SK-N-SH treated with all-trans-retinoic acid at 6 μM for 48 hours (cell line): Measurements from ENCODE around the gene ZSCAN5C.

ENCODE experiments used
- ATAC-seq: fragments of 200-7000 bp; cut with Tn5 transposase; 3 replicates; pipeline ENCODE4 v1.9.1; 2020; ENCODE audit warnings: mild to moderate bottlenecking, moderate library complexity
- ARNTL ChIP-seq: fragments of 450-650 bp; formaldehyde crosslinking; IDR thresholded peaks from 2 replicates; pipeline ENCODE4 v1.5.0; 2020; ENCODE audit warnings: low read depth, mild to moderate bottlenecking, moderate library complexity, borderline replicate concordance
- BACH2 ChIP-seq: fragments of 250-450 bp; sonication (Bioruptor Pico); IDR thresholded peaks from 2 replicates; pipeline ENCODE4 v1.9.0; 2021; ENCODE audit warnings: mild to moderate bottlenecking, borderline replicate concordance
- CSDC2 ChIP-seq: fragments of 250-450 bp; sonication (Bioruptor Pico); IDR thresholded peaks from 2 replicates; pipeline ENCODE4 v1.5.0; 2020; ENCODE audit warnings: mild to moderate bottlenecking, moderate library complexity
- ESRRG ChIP-seq: fragments of 250-450 bp; sonication (Bioruptor Pico); IDR thresholded peaks from 2 replicates; pipeline ENCODE4 v1.6.1; 2021; ENCODE audit warnings: mild to moderate bottlenecking
- GLIS3 ChIP-seq: fragments of 250-450 bp; sonication (Bioruptor Pico); IDR thresholded peaks from 2 replicates; pipeline ENCODE4 v1.5.0; 2020; ENCODE audit warnings: mild to moderate bottlenecking, moderate library complexity
- ISL1 ChIP-seq: fragments of 250-450 bp; sonication (Bioruptor Pico); IDR thresholded peaks from 2 replicates; pipeline ENCODE4 v2.1.2; 2022; ENCODE audit warnings: mild to moderate bottlenecking, moderate library complexity
- OSR1 ChIP-seq: fragments of 250-450 bp; sonication (Bioruptor Pico); IDR thresholded peaks from 2 replicates; pipeline ENCODE4 v1.8.0; 2022; ENCODE audit warnings: moderate library complexity, mild to moderate bottlenecking, inconsistent platforms
- PPARA ChIP-seq: fragments of 250-450 bp; sonication (Bioruptor Pico); IDR thresholded peaks from 2 replicates; pipeline ENCODE4 v1.5.0; 2020; ENCODE audit warnings: mild to moderate bottlenecking, borderline replicate concordance
- RARB ChIP-seq: fragments of 250-450 bp; sonication (Bioruptor Pico); IDR thresholded peaks from 2 replicates; pipeline ENCODE4 v1.8.0; 2021; ENCODE audit warnings: mild to moderate bottlenecking, moderate library complexity
- SNAI2 ChIP-seq: fragments of 250-450 bp; sonication (Bioruptor Pico); IDR thresholded peaks from 2 replicates; pipeline ENCODE4 v1.5.0; 2020; ENCODE audit warnings: mild to moderate bottlenecking, moderate library complexity
- TCF4 ChIP-seq: fragments of 250-450 bp; sonication (Bioruptor Pico); IDR thresholded peaks from 2 replicates; pipeline ENCODE4 v1.8.0; 2021; ENCODE audit warnings: mild to moderate bottlenecking, moderate library complexity, borderline replicate concordance
- TOX ChIP-seq: fragments of 250-450 bp; sonication (Bioruptor Pico); IDR thresholded peaks from 2 replicates; pipeline ENCODE4 v1.8.0; 2021; ENCODE audit warnings: mild to moderate bottlenecking, moderate library complexity, borderline replicate concordance
- ZC3H10 ChIP-seq: fragments of 250-450 bp; sonication (Bioruptor Pico); IDR thresholded peaks from 2 replicates; pipeline ENCODE4 v1.5.1; 2021; ENCODE audit warnings: mild to moderate bottlenecking, moderate library complexity
- ZFP3 ChIP-seq: fragments of 250-450 bp; sonication (Bioruptor Pico); IDR thresholded peaks from 2 replicates; pipeline ENCODE4 v1.5.0; 2020; ENCODE audit warnings: mild to moderate bottlenecking, moderate library complexity
- ZFP30 ChIP-seq: fragments of 450-650 bp; formaldehyde crosslinking; IDR thresholded peaks from 2 replicates; pipeline ENCODE4 v1.5.0; 2022; ENCODE audit warnings: mild to moderate bottlenecking, moderate library complexity
- ZNF565 ChIP-seq: fragments of 450-650 bp; formaldehyde crosslinking; conservative IDR thresholded peaks from 2 replicates; pipeline ENCODE4 v1.5.0; 2020; ENCODE audit warnings: low read depth, mild to moderate bottlenecking, moderate library complexity
- ZNF70 ChIP-seq: fragments of 450-650 bp; formaldehyde crosslinking; IDR thresholded peaks from 2 replicates; pipeline ENCODE4 v1.5.0; 2020; ENCODE audit warnings: mild to moderate bottlenecking, moderate library complexity
- ZNF8 ChIP-seq: fragments of 450-650 bp; formaldehyde crosslinking; IDR thresholded peaks from 2 replicates; pipeline ENCODE4 v1.5.0; 2020; ENCODE audit warnings: mild to moderate bottlenecking, moderate library complexity
- TF ChIP-seq, protein P1 (sequence below): fragments of 250-450 bp; sonication (Bioruptor Pico); IDR thresholded peaks from 2 replicates; pipeline ENCODE4 v1.5.1; 2021; ENCODE audit warnings: mild to moderate bottlenecking, moderate library complexity
- TF ChIP-seq, protein P2 (sequence below): fragments of 250-450 bp; sonication (Bioruptor Pico); IDR thresholded peaks from 2 replicates; pipeline ENCODE4 v1.5.0; 2020; ENCODE audit warnings: mild to moderate bottlenecking, moderate library complexity
- TF ChIP-seq, protein P3 (sequence below): fragments of 250-450 bp; sonication (Bioruptor Pico); IDR thresholded peaks from 2 replicates; pipeline ENCODE4 v1.8.0; 2020; ENCODE audit warnings: mild to moderate bottlenecking, moderate library complexity, borderline replicate concordance
- TF ChIP-seq, protein P4 (sequence below): fragments of 250-450 bp; sonication (Bioruptor Pico); IDR thresholded peaks from 2 replicates; pipeline ENCODE4 v1.8.0; 2021; ENCODE audit warnings: low read depth, mild to moderate bottlenecking, moderate library complexity, borderline replicate concordance
- TF ChIP-seq, protein P5 (sequence below): fragments of 250-450 bp; sonication (Bioruptor Pico); IDR thresholded peaks from 2 replicates; pipeline ENCODE4 v1.5.1; 2020; ENCODE audit warnings: low read depth, mild to moderate bottlenecking, moderate library complexity

The ZSCAN5C gene

DNA sequence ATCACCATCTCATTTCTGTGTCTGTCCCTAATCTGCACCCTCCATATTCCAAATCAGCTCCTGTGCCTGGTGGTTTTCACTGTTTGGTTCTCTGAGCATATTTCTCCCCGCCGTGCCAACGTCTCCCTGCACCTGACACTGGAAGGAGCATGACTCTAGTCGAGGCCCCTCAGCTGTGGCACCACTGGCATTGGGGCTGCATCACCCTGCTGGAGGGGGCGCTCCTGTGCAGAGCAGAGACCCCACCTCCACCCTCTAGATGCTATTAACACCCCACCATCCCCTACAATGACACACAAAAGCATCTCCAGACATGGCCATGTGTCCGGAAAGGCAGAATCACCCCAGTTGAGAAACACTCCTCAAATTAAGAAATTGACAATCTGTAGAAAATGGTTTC is 20.8 kb downstream of the ZSCAN5C start:
- no peak for ATAC-seq
- TF ChIP-seq BACH2 (CRISPR knock-in tag) = no peak
- TF ChIP-seq ZFP3 (CRISPR knock-in tag) = no peak
- TF ChIP-seq ISL1 = no peak
- no peak for TF ChIP-seq TOX (CRISPR knock-in tag)
- no peak for TF ChIP-seq ESRRG
- TF ChIP-seq, protein P1, sequence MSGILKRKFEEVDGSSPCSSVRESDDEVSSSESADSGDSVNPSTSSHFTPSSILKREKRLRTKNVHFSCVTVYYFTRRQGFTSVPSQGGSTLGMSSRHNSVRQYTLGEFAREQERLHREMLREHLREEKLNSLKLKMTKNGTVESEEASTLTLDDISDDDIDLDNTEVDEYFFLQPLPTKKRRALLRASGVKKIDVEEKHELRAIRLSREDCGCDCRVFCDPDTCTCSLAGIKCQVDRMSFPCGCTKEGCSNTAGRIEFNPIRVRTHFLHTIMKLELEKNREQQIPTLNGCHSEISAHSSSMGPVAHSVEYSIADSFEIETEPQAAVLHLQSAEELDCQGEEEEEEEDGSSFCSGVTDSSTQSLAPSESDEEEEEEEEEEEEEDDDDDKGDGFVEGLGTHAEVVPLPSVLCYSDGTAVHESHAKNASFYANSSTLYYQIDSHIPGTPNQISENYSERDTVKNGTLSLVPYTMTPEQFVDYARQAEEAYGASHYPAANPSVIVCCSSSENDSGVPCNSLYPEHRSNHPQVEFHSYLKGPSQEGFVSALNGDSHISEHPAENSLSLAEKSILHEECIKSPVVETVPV (CRISPR knock-in tag) = no peak
- no peak for TF ChIP-seq PPARA (CRISPR knock-in tag)
- TF ChIP-seq, protein P2, sequence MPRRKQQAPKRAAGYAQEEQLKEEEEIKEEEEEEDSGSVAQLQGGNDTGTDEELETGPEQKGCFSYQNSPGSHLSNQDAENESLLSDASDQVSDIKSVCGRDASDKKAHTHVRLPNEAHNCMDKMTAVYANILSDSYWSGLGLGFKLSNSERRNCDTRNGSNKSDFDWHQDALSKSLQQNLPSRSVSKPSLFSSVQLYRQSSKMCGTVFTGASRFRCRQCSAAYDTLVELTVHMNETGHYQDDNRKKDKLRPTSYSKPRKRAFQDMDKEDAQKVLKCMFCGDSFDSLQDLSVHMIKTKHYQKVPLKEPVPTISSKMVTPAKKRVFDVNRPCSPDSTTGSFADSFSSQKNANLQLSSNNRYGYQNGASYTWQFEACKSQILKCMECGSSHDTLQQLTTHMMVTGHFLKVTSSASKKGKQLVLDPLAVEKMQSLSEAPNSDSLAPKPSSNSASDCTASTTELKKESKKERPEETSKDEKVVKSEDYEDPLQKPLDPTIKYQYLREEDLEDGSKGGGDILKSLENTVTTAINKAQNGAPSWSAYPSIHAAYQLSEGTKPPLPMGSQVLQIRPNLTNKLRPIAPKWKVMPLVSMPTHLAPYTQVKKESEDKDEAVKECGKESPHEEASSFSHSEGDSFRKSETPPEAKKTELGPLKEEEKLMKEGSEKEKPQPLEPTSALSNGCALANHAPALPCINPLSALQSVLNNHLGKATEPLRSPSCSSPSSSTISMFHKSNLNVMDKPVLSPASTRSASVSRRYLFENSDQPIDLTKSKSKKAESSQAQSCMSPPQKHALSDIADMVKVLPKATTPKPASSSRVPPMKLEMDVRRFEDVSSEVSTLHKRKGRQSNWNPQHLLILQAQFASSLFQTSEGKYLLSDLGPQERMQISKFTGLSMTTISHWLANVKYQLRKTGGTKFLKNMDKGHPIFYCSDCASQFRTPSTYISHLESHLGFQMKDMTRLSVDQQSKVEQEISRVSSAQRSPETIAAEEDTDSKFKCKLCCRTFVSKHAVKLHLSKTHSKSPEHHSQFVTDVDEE (CRISPR knock-in tag) = no peak
- no peak for TF ChIP-seq SNAI2 (CRISPR knock-in tag)
- no peak for TF ChIP-seq ZNF70 (CRISPR knock-in tag)
- no peak for TF ChIP-seq CSDC2
- TF ChIP-seq, protein P3, sequence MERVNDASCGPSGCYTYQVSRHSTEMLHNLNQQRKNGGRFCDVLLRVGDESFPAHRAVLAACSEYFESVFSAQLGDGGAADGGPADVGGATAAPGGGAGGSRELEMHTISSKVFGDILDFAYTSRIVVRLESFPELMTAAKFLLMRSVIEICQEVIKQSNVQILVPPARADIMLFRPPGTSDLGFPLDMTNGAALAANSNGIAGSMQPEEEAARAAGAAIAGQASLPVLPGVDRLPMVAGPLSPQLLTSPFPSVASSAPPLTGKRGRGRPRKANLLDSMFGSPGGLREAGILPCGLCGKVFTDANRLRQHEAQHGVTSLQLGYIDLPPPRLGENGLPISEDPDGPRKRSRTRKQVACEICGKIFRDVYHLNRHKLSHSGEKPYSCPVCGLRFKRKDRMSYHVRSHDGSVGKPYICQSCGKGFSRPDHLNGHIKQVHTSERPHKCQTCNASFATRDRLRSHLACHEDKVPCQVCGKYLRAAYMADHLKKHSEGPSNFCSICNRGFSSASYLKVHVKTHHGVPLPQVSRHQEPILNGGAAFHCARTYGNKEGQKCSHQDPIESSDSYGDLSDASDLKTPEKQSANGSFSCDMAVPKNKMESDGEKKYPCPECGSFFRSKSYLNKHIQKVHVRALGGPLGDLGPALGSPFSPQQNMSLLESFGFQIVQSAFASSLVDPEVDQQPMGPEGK (CRISPR knock-in tag) = no peak
- no peak for TF ChIP-seq ZFP30 (CRISPR knock-in tag)
- no peak for TF ChIP-seq RARB
- no peak for TF ChIP-seq ZNF8 (CRISPR knock-in tag)
- TF ChIP-seq GLIS3 (CRISPR knock-in tag) = no peak
- no peak for TF ChIP-seq ZNF565
- no peak for TF ChIP-seq TCF4 (CRISPR knock-in tag)
- TF ChIP-seq ZC3H10 (CRISPR knock-in tag) = no peak
- TF ChIP-seq, protein P4, sequence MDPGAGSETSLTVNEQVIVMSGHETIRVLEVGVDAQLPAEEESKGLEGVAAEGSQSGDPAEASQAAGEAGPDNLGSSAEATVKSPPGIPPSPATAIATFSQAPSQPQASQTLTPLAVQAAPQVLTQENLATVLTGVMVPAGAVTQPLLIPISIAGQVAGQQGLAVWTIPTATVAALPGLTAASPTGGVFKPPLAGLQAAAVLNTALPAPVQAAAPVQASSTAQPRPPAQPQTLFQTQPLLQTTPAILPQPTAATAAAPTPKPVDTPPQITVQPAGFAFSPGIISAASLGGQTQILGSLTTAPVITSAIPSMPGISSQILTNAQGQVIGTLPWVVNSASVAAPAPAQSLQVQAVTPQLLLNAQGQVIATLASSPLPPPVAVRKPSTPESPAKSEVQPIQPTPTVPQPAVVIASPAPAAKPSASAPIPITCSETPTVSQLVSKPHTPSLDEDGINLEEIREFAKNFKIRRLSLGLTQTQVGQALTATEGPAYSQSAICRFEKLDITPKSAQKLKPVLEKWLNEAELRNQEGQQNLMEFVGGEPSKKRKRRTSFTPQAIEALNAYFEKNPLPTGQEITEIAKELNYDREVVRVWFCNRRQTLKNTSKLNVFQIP = no peak

DNA sequence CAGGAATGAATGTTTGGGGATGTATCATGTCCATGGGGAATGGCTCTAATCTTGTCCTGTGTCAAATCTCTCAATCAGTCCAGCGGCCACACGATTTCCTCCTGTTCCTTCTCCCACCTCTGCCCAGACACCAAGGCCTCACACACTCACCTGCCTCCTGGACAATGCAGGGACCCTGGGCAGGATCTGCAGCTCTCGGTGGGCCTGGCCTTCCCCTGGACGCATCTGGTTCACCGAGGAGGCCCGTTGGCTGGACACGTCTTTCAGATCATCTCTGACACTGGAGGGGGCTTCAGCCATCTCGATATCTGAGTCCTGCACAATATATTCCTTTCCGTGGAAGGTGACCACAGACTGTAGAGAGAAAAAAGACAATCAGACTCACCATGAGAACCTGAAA is 21.4 kb downstream of the ZSCAN5C start:
- no peak for ATAC-seq
- no peak for TF ChIP-seq CSDC2
- no peak for TF ChIP-seq ISL1
- no peak for TF ChIP-seq TCF4 (CRISPR knock-in tag)
- no peak for TF ChIP-seq GLIS3 (CRISPR knock-in tag)
- no peak for TF ChIP-seq OSR1
- TF ChIP-seq BACH2 (CRISPR knock-in tag) = no peak
- TF ChIP-seq ZNF70 (CRISPR knock-in tag) = no peak
- TF ChIP-seq, protein P1 (CRISPR knock-in tag) = no peak
- TF ChIP-seq, protein P2 (CRISPR knock-in tag) = no peak
- TF ChIP-seq, protein P5, sequence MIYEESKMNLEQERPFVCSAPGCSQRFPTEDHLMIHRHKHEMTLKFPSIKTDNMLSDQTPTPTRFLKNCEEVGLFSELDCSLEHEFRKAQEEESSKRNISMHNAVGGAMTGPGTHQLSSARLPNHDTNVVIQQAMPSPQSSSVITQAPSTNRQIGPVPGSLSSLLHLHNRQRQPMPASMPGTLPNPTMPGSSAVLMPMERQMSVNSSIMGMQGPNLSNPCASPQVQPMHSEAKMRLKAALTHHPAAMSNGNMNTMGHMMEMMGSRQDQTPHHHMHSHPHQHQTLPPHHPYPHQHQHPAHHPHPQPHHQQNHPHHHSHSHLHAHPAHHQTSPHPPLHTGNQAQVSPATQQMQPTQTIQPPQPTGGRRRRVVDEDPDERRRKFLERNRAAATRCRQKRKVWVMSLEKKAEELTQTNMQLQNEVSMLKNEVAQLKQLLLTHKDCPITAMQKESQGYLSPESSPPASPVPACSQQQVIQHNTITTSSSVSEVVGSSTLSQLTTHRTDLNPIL (CRISPR knock-in tag) = no peak
- no peak for TF ChIP-seq SNAI2 (CRISPR knock-in tag)
- TF ChIP-seq ZFP3 (CRISPR knock-in tag) = no peak
- no peak for TF ChIP-seq RARB
- TF ChIP-seq, protein P3 (CRISPR knock-in tag) = no peak
- TF ChIP-seq ZNF8 (CRISPR knock-in tag) = no peak
- no peak for TF ChIP-seq ARNTL (CRISPR knock-in tag)
